GM19467 (cell line): ENCODE results near the gene SYT13.
"Not testable (repeated sequence)": the region's sequence is repeated elsewhere in the genome, so short reads cannot be mapped to it uniquely, and the experiment has no call there.

ENCODE experiments used
- ATAC-seq: cut with Tn5 transposase; IDR thresholded peaks from one replicate; pipeline ENCODE4 v1.9.1; 2021; ENCODE audit warnings: mild to moderate bottlenecking, moderate library complexity; ENCODE audit not compliant: unreplicated experiment

SYT13 gene

GRCh38 chr11:45313171-45313865, 27.2 kb upstream of the SYT13 start:
- ATAC-seq = no peak

- no peak for ATAC-seq
These were observed 19.9 kb upstream of the SYT13 start for GRCh38 chr11:45305874-45306623.

GRCh38 chr11:45304992-45305335, 18.8 kb upstream of the SYT13 start:
- no peak for ATAC-seq

- no peak for ATAC-seq
These were observed 18.2 kb upstream of the SYT13 start for GRCh38 chr11:45304111-45304991.

- no peak for ATAC-seq
These were observed 17.2 kb upstream of the SYT13 start for GRCh38 chr11:45303316-45303715.

- no peak for ATAC-seq
These were observed 15.6 kb upstream of the SYT13 start for GRCh38 chr11:45301537-45302246.

GRCh38 chr11:45300715-45301114, 14.6 kb upstream of the SYT13 start:
- ATAC-seq = no peak

GRCh38 chr11:45298718-45299117, 12.6 kb upstream of the SYT13 start:
- ATAC-seq = no peak

- ATAC-seq = no peak
These were observed 9.9 kb upstream of the SYT13 start for GRCh38 chr11:45296075-45296474.

- no peak for ATAC-seq
These were observed 8.4 kb upstream of the SYT13 start for GRCh38 chr11:45294499-45294898.

- ATAC-seq = not testable (repeated sequence)
These were observed 7.5 kb upstream of the SYT13 start for GRCh38 chr11:45293566-45294192.

GRCh38 chr11:45290586-45290985, 4.4 kb upstream of the SYT13 start:
- no peak for ATAC-seq

- no peak for ATAC-seq
These were observed 3.2 kb upstream of the SYT13 start for GRCh38 chr11:45289369-45289768.

GRCh38 chr11:45288339-45288738, 2.2 kb upstream of the SYT13 start:
- ATAC-seq = no peak

- no peak for ATAC-seq
These were observed 1.3 kb upstream of the SYT13 start for GRCh38 chr11:45287316-45287903.

GRCh38 chr11:45285250-45285828, 802 bp downstream of the SYT13 start:
- no peak for ATAC-seq

GRCh38 chr11:45282081-45282480, 4.1 kb downstream of the SYT13 start:
- no peak for ATAC-seq

- no peak for ATAC-seq
These were observed 5.7 kb downstream of the SYT13 start for GRCh38 chr11:45280449-45280848.

- ATAC-seq = no peak
These were observed 6.5 kb downstream of the SYT13 start for GRCh38 chr11:45279645-45280044.

GRCh38 chr11:45278714-45279113, 7.4 kb downstream of the SYT13 start:
- ATAC-seq = no peak
